Endothelial cell of umbilical vein (primary cell): ENCODE results near the gene ARHGEF26.

Experiments used
- EZH2 ChIP-seq: IDR thresholded peaks from 2 replicates; pipeline ENCODE4 v1.6.1; 2012; ENCODE audit warnings: borderline replicate concordance, low read depth, mild to moderate bottlenecking, moderate library complexity, low read length, inconsistent platforms; ENCODE audit not compliant: severe bottlenecking
- MYC ChIP-seq: IDR thresholded peaks from one replicate; pipeline ENCODE4 v1.6.1; 2011; ENCODE audit warnings: mild to moderate bottlenecking, low read depth, low read length
- POLR2A ChIP-seq: IDR thresholded peaks from 2 replicates; pipeline ENCODE4 v1.6.1; 2012; ENCODE audit warnings: low read depth, mild to moderate bottlenecking, control low read depth, low read length
- TF ChIP-seq, protein P1 (sequence below), 2 donors: IDR thresholded peaks; 1 replicate in 1 of 2; 2 replicates in 1 of 2; pipeline ENCODE4 v1.5.1; 2011; ENCODE audit warnings: low read length in 2 of 2, mild to moderate bottlenecking in 2 of 2, moderate library complexity in 2 of 2, control low read depth in 1 of 2, inconsistent platforms in 1 of 2, low read depth in 1 of 2; ENCODE audit not compliant: insufficient read depth in 1 of 2; ENCODE audit errors: extremely low read depth in 1 of 2

- TF ChIP-seq, protein P1, sequence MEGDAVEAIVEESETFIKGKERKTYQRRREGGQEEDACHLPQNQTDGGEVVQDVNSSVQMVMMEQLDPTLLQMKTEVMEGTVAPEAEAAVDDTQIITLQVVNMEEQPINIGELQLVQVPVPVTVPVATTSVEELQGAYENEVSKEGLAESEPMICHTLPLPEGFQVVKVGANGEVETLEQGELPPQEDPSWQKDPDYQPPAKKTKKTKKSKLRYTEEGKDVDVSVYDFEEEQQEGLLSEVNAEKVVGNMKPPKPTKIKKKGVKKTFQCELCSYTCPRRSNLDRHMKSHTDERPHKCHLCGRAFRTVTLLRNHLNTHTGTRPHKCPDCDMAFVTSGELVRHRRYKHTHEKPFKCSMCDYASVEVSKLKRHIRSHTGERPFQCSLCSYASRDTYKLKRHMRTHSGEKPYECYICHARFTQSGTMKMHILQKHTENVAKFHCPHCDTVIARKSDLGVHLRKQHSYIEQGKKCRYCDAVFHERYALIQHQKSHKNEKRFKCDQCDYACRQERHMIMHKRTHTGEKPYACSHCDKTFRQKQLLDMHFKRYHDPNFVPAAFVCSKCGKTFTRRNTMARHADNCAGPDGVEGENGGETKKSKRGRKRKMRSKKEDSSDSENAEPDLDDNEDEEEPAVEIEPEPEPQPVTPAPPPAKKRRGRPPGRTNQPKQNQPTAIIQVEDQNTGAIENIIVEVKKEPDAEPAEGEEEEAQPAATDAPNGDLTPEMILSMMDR (IDR thresholded peaks at IDR 0.05; ENCODE audit: extremely low read depth in 1 of 2, insufficient read depth in 1 of 2, low read depth in 1 of 2, low read length in 2 of 2) = no peak
- no peak for TF ChIP-seq EZH2
- TF ChIP-seq POLR2A = no peak
- TF ChIP-seq MYC = no peak
Observed at GRCh38 chr3:154180836-154181691, 59.9 kb downstream of the ARHGEF26 start.
